GM12891 (cell line): ENCODE results near the gene ST6GAL1.

Experiments used
- PAX5 ChIP-seq: IDR thresholded peaks from 2 replicates; pipeline ENCODE4 v1.6.1; 2011; ENCODE audit warnings: low read length, moderate library complexity, mild to moderate bottlenecking; ENCODE audit not compliant: insufficient read depth, severe bottlenecking
- POLR2A ChIP-seq: IDR thresholded peaks from 2 replicates; pipeline ENCODE4 v1.6.1; 2011; ENCODE audit warnings: low read depth, low read length, control low read depth
- POLR2AphosphoS5 ChIP-seq: IDR thresholded peaks from 2 replicates; pipeline ENCODE4 v1.6.1; 2011; ENCODE audit warnings: low read depth, low read length, control low read depth
- POU2F2 ChIP-seq: IDR thresholded peaks from 2 replicates; pipeline ENCODE4 v1.6.1; 2011; ENCODE audit warnings: low read depth, mild to moderate bottlenecking, control low read depth, low read length, moderate library complexity
- TAF1 ChIP-seq: IDR thresholded peaks from 2 replicates; pipeline ENCODE4 v1.6.1; 2011; ENCODE audit warnings: low read depth, low read length, control low read depth

GRCh38 chr3:186946756-186947375 lies 16.5 kb downstream of the ST6GAL1 start:
- TF ChIP-seq POLR2A (peak; percentile 43; the same call in 1 of the 2 replicates), PAX5 (peak; percentile 88), POLR2AphosphoS5 (no peak), TAF1 (no peak), POU2F2 (peak; percentile 93)
